ENCODE results near the gene TGM1. TPM values are rescaled to one million over a fixed set of nuclear protein-coding genes. Genes with fewer than 3 reads are reported as not detected.
"Not testable (repeated sequence)": the region's sequence is repeated elsewhere in the genome, so short reads cannot be mapped to it uniquely, and the experiment has no call there.

Gene TGM1
- total RNA-seq, 4 donors from 2014 or later, result 566 to 1,879 (median 1,037) TPM

DNA sequence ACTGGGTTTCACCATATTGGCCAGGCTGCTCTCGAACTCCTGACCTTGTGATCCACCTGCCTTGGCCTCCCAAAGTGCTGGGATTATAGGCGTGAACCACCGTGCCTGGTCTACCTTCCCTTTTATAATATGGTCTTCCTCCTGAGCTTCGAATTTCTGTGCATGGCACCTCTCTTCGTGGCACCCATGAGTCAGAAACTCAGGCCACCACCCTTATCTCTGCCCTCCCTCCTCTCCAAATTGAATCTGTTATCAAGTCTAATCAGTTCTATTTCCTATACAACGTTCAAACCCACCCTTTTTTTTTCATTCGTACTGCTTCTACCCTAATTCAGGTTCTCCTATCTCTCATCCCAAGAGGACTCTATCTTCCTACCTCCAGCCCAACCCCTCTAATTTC is 15.6 kb downstream of the TGM1 start:
- no peak overlapping the region for H3K4me3 ChIP-seq
- no peaks in the 10 kb centered on the region for H3K9me3 ChIP-seq
- DNase-seq, result no peak
- H3K27me3 ChIP-seq, result no peaks in the 10 kb centered on the region
- TF ChIP-seq, protein P1, sequence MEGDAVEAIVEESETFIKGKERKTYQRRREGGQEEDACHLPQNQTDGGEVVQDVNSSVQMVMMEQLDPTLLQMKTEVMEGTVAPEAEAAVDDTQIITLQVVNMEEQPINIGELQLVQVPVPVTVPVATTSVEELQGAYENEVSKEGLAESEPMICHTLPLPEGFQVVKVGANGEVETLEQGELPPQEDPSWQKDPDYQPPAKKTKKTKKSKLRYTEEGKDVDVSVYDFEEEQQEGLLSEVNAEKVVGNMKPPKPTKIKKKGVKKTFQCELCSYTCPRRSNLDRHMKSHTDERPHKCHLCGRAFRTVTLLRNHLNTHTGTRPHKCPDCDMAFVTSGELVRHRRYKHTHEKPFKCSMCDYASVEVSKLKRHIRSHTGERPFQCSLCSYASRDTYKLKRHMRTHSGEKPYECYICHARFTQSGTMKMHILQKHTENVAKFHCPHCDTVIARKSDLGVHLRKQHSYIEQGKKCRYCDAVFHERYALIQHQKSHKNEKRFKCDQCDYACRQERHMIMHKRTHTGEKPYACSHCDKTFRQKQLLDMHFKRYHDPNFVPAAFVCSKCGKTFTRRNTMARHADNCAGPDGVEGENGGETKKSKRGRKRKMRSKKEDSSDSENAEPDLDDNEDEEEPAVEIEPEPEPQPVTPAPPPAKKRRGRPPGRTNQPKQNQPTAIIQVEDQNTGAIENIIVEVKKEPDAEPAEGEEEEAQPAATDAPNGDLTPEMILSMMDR (IDR thresholded peaks at IDR 0.05), result no peak
- no peak for TF ChIP-seq POLR2A (IDR thresholded peaks at IDR 0.05)
- peak overlapping the region in 2 of 4 donors; percentile 43 to 65 for H3K27ac ChIP-seq
- peaks cover 0 to 13% (median 4%) of the 10 kb centered on the region in 3 donors for H3K4me1 ChIP-seq
- peaks cover 3 to 47% (median 4%) of the 10 kb centered on the region in 3 donors for H3K36me3 ChIP-seq
- WGBS, 2 donors, result 73 to 75% methylated on average over 7 of the region's 7 CpGs
- intact Hi-C loops (cut with DNase I), result no loop called here

DNA sequence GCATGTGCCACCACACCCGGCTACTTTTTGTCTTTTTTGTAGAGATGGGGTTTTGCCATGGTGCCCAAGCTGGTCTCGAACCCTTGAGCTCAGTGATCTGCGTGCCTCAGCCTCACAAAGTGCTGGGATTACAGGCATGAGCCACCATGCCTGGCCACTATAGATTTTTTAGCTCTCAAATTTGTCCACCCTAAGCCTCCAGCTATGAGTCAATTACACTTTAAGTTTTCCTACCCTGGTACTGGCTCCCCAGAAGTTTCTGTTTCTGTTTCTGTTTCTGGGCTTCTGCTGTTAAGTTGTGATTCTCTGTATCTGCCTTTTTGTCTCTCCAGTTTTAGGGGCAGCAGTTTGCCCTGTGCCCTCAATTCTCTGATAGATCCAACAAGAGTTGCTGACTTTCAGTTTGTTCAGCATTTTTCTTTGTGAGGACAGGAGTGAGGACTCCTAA is 16.2 kb downstream of the TGM1 start:
- Histone ChIP-seq H3K4me1 (peaks cover 0 to 15% (median 4%) of the 10 kb centered on the region in 3 donors), H3K4me3 (no peak overlapping the region), H3K36me3 (peaks cover 0 to 41% (median 4%) of the 10 kb centered on the region in 3 donors), H3K27me3 (no peaks in the 10 kb centered on the region), H3K9me3 (no peaks in the 10 kb centered on the region), H3K27ac (peak overlapping the region in 3 of 4 donors; percentile 30 to 65 (median 43))
- TF ChIP-seq, protein P1 (IDR thresholded peaks at IDR 0.05), result no peak
- no peak for TF ChIP-seq POLR2A (IDR thresholded peaks at IDR 0.05)
- intact Hi-C loops (cut with DNase I), result no loop called here
- no peak for DNase-seq
- WGBS, 2 donors, result 75 to 79% methylated on average over 2 to 3 of the region's 3 CpGs

DNA sequence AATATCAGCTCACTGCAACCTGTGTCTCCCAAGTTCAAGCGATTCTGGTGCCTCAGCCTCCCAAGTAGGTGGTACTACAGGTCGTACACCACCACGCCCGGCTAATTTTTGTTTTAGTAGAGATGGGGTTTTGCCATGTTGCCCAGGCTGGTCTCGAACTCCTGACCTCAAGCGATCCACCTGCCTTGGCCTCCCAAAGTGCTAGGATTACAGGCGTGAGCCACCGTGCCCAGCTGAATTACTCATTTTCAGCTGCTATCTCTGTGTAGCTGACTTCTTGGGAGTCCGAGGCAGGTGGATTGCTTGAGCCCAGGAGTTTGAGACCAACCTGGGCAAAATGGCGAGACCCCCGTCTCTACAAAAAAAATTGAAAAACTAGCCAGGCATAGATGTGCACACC is 17.6 kb downstream of the TGM1 start:
- H3K27ac ChIP-seq; DNase-seq; H3K4me3 ChIP-seq; intact Hi-C loops (cut with DNase I); H3K9me3 ChIP-seq; H3K27me3 ChIP-seq: not testable (repeated sequence)
- peaks cover 6 to 30% (median 17%) of the 10 kb centered on the region in 3 donors for H3K4me1 ChIP-seq
- WGBS, 2 donors, result 92 to 93% methylated on average over 8 to 10 of the region's 11 CpGs
- peaks cover 3 to 37% (median 5%) of the 10 kb centered on the region in 3 donors for H3K36me3 ChIP-seq

DNA sequence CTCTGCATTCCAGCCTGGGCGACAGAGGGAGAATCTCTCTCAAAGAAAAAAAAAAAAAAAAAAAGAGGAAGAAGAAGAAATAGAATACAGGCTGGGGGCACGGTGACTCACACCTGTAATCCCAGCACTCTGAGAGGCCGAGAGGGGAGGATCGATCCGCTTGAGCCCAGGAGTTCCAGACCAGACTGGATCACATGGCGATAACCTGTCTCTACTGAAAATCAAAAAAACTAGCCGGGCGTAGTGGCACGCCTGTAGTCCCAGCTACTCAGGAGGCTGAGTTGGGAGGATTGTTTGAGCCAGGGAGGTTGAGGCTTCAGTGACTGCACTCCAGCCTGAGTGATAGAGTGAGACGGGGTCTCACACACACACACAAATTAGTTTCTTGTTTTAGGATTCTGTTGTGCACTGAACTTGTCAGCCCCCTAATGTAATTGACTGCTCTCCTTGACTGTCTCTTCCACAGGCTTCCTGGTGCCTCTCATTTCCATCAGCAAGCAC is 19.6 kb downstream of the TGM1 start:
- 40 to 53% methylated on average over 9 to 10 of the region's 10 CpGs for WGBS, 2 donors

DNA sequence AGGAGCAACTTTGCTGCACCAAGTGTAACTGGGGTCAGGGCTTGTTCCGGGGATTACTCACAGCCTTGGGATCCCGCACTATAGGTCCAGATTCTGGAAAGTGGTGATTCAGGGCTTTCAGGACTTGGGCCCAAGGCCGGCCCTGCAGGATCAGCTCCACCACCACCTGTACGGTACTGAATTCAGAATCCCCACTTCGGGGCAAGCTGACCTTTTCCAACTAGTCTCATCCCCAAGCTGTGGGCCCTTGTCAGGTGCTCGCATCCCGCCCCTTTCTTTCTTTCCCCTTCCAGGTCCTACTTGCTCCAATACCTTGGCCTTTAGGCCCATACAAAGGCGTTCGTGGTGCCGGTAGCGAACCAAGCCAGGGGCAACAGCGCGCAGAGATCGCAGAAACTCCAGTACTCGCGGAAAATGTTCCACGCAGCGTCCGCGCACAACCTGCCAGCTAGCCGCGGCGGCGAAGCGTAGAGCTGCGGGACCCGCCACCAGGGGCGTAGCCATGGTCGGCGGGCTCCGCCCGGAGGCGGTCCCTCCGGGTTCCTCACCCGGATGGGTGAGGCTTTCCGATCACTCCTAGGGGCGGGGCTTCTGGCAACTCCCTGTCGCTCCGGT is 21.0 kb downstream of the TGM1 start:
- peak overlapping the region; percentile 58 to 76 (median 66) for H3K4me3 ChIP-seq
- peaks cover 14 to 56% (median 28%) of the 10 kb centered on the region in 3 donors for H3K4me1 ChIP-seq
- WGBS, 2 donors, result 0 to 1% methylated on average over 5 to 7 of the region's 39 CpGs
- peak; percentile 88 for DNase-seq
- no peak for TF ChIP-seq POLR2A (IDR thresholded peaks at IDR 0.05)
- TF ChIP-seq, protein P1 (IDR thresholded peaks at IDR 0.05), result peak; percentile 49 to 91 (median 79)
- H3K9me3 ChIP-seq, result no peaks in the 10 kb centered on the region
- peak overlapping the region; percentile 97 to 99 (median 98) for H3K27ac ChIP-seq
- intact Hi-C loops (cut with DNase I), result loop anchor here (2.0 kb wide), 1 partner anchor 57 kb away; the partner anchor contains the start of genes DHRS1 and NOP9
- H3K27me3 ChIP-seq, result no peaks in the 10 kb centered on the region
- H3K36me3 ChIP-seq, result peaks cover 10 to 45% (median 22%) of the 10 kb centered on the region in 3 donors

More for the DNA sequence above, 19.6 kb downstream of the TGM1 start:
- no peaks in the 10 kb centered on the region for H3K9me3 ChIP-seq
- H3K36me3 ChIP-seq, result peaks cover 10 to 38% (median 12%) of the 10 kb centered on the region in 3 donors
- intact Hi-C loops (cut with DNase I), result loop anchor here (2.0 kb wide), 1 partner anchor 55 kb away; the partner anchor contains the start of genes DHRS1 and NOP9
- no peak for DNase-seq
- H3K4me1 ChIP-seq, result peaks cover 14 to 49% (median 28%) of the 10 kb centered on the region in 3 donors
- no peak for TF ChIP-seq POLR2A (IDR thresholded peaks at IDR 0.05)
- TF ChIP-seq, protein P1 (IDR thresholded peaks at IDR 0.05), result no peak
- H3K4me3 ChIP-seq, result peak overlapping the region; percentile 58 to 76 (median 66)
- H3K27ac ChIP-seq, result peak overlapping the region; percentile 97 to 99 (median 98)
- H3K27me3 ChIP-seq, result no peaks in the 10 kb centered on the region
